Keratinocyte (primary cell): ENCODE data around the gene ZNF32. TPM values are rescaled to one million over a fixed set of nuclear protein-coding genes. Genes with fewer than 3 reads are reported as not detected.

Experiments
- DNase-seq: peaks from one replicate; pipeline ENCODE4 v3.0.0-alpha.2; 2011; ENCODE audit warnings: low read depth, missing footprints, low spot score
- FAIRE-seq: peaks from 2 replicates; lab custom pipeline; 2011; peaks lifted over from hg19 to GRCh38; lab: Jason Lieb, UNC
- H2AFZ ChIP-seq: 2 replicates; pipeline ENCODE4 v1.6.0; 2012; ENCODE audit warnings: low read length, control low read depth, inconsistent platforms; ENCODE audit not compliant: control insufficient read depth
- H3K27ac ChIP-seq: 2 replicates; pipeline ENCODE4 v1.5.1; 2011; ENCODE audit warnings: low read length; ENCODE audit not compliant: control insufficient read depth, insufficient read depth
- H3K27me3 ChIP-seq: 3 replicates; pipeline ENCODE4 v1.6.0; 2011; ENCODE audit warnings: low read length; ENCODE audit not compliant: control insufficient read depth, insufficient read depth; ENCODE audit errors: extremely low read depth
- H3K36me3 ChIP-seq, 2 experiments: 2 replicates in 1 of 2; 3 replicates in 1 of 2; pipeline ENCODE4 v1.5.1; 2011; ENCODE audit warnings: low read length in 2 of 2, mild to moderate bottlenecking in 1 of 2; ENCODE audit not compliant: control insufficient read depth in 2 of 2, insufficient read depth in 2 of 2; ENCODE audit errors: extremely low read depth in 1 of 2
- H3K4me1 ChIP-seq: 3 replicates; pipeline ENCODE4 v1.5.1; 2011; ENCODE audit warnings: low read length; ENCODE audit not compliant: control insufficient read depth, insufficient read depth; ENCODE audit errors: extremely low read depth
- H3K4me2 ChIP-seq: 3 replicates; pipeline ENCODE4 v1.6.0; 2011; ENCODE audit warnings: low read depth, low read length; ENCODE audit not compliant: control insufficient read depth, insufficient read depth; ENCODE audit errors: extremely low read depth
- H3K4me3 ChIP-seq, 3 experiments: fragments of 200-600 bp in 1 of 3; sonication (generic) in 1 of 3; 2 replicates in 2 of 3; 3 replicates in 1 of 3; pipeline ENCODE4 v1.5.1; 2011 to 2016; ENCODE audit warnings: low read length in 3 of 3, mild to moderate bottlenecking in 3 of 3, control low read depth in 2 of 3, inconsistent platforms in 1 of 3, low read depth in 1 of 3, mixed read lengths in 1 of 3, mixed run types in 1 of 3, moderate library complexity in 1 of 3; ENCODE audit not compliant: control insufficient read depth in 2 of 3, insufficient read depth in 2 of 3; ENCODE audit errors: extremely low read depth in 1 of 3
- H3K79me2 ChIP-seq: 2 replicates; pipeline ENCODE4 v1.6.0; 2012; ENCODE audit warnings: low read length; ENCODE audit not compliant: control insufficient read depth, insufficient read depth
- H3K9ac ChIP-seq: 3 replicates; pipeline ENCODE4 v1.6.0; 2011; ENCODE audit warnings: low read length; ENCODE audit not compliant: control insufficient read depth, insufficient read depth; ENCODE audit errors: extremely low read depth
- H3K9me1 ChIP-seq: 3 replicates; pipeline ENCODE4 v1.6.0; 2011; ENCODE audit warnings: low read length; ENCODE audit not compliant: control insufficient read depth, insufficient read depth; ENCODE audit errors: extremely low read depth
- H3K9me3 ChIP-seq: 2 replicates; pipeline ENCODE4 v1.5.1; 2012; ENCODE audit warnings: low read depth, low read length; ENCODE audit not compliant: control insufficient read depth
- H4K20me1 ChIP-seq: 3 replicates; pipeline ENCODE4 v1.6.0; 2011; ENCODE audit warnings: low read length; ENCODE audit not compliant: control insufficient read depth, insufficient read depth; ENCODE audit errors: extremely low read depth
- EZH2 ChIP-seq: IDR thresholded peaks from one replicate; pipeline ENCODE4 v1.6.1; 2012; ENCODE audit warnings: inconsistent platforms, mild to moderate bottlenecking, low read length, moderate library complexity
- dilution Hi-C: fragments of 300-500 bp; cut with MboI; formaldehyde crosslinking; loops from one replicate; pipeline ENCODE4 v1.7.0; 2020; ENCODE audit warnings: low sequenced_read_pairs; ENCODE audit not compliant: extremely low pct_ligation_motif_present
- polyA plus RNA-seq, 5 experiments: library from polyadenylated mRNA; depleted of rRNA in 3 of 5; stranded (reverse) in 3 of 5; stranded (forward) in 1 of 5; unstranded in 1 of 5; fragments of >200 nt; gene quantifications; 1 replicate in 1 of 5; 2 replicates in 3 of 5; 3 replicates in 1 of 5; pipeline versions ENCODE4 v1.2.1 to v1.2.3, GENCODE V29; 2011 to 2012; ENCODE audit warnings: missing spikeins in 2 of 5, low read depth in 1 of 5, low replicate concordance in 1 of 5
- TF ChIP-seq, protein P1 (sequence below), 3 experiments: IDR thresholded peaks in 1 of 3; conservative IDR thresholded peaks in 1 of 3; optimal IDR thresholded peaks in 1 of 3; 2 replicates in 2 of 3; 3 replicates in 1 of 3; pipeline versions ENCODE3 to v1.5.1; 2011; ENCODE audit warnings: low read length in 3 of 3, mild to moderate bottlenecking in 3 of 3, moderate library complexity in 2 of 3, control low read depth in 1 of 3, inconsistent platforms in 1 of 3; ENCODE audit not compliant: insufficient read depth in 2 of 3; ENCODE audit errors: extremely low read depth in 1 of 3

The ZNF32 gene
- polyA plus RNA-seq, 1 donor (not counting 4 experiments of a cell fraction or from before 2014, with no cell fraction given), result 25.6 TPM

GRCh38 chr10:43598446-43598845 is 50.2 kb downstream of the ZNF32 start:
- dilution Hi-C loops, result no loop called here
- H3K9me3 ChIP-seq, result peaks cover 2% of the 10 kb centered on the region
- no peak overlapping the region for H3K4me2 ChIP-seq
- no peaks in the 10 kb centered on the region for H3K36me3 ChIP-seq
- H3K9me1 ChIP-seq, result no peaks in the 10 kb centered on the region
- no peak for DNase-seq
- no peak overlapping the region for H3K4me3 ChIP-seq
- no peak overlapping the region for H3K9ac ChIP-seq
- TF ChIP-seq EZH2, result no peak
- TF ChIP-seq, protein P1, sequence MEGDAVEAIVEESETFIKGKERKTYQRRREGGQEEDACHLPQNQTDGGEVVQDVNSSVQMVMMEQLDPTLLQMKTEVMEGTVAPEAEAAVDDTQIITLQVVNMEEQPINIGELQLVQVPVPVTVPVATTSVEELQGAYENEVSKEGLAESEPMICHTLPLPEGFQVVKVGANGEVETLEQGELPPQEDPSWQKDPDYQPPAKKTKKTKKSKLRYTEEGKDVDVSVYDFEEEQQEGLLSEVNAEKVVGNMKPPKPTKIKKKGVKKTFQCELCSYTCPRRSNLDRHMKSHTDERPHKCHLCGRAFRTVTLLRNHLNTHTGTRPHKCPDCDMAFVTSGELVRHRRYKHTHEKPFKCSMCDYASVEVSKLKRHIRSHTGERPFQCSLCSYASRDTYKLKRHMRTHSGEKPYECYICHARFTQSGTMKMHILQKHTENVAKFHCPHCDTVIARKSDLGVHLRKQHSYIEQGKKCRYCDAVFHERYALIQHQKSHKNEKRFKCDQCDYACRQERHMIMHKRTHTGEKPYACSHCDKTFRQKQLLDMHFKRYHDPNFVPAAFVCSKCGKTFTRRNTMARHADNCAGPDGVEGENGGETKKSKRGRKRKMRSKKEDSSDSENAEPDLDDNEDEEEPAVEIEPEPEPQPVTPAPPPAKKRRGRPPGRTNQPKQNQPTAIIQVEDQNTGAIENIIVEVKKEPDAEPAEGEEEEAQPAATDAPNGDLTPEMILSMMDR (optimal IDR thresholded peaks at IDR 0.05 in 1 of 3, IDR thresholded peaks at IDR 0.05 in 1 of 3, conservative IDR thresholded peaks at IDR 0.05 in 1 of 3; ENCODE audit: extremely low read depth in 1 of 3, insufficient read depth in 2 of 3, low read length in 3 of 3), result no peak
- FAIRE-seq, result no peak
- no peaks in the 10 kb centered on the region for H3K27me3 ChIP-seq
- peaks cover 3% of the 10 kb centered on the region for H3K4me1 ChIP-seq
- H3K27ac ChIP-seq, result no peak overlapping the region
- no peaks in the 10 kb centered on the region for H3K79me2 ChIP-seq
- no peak overlapping the region for H2AFZ ChIP-seq
- no peaks in the 10 kb centered on the region for H4K20me1 ChIP-seq

DNA sequence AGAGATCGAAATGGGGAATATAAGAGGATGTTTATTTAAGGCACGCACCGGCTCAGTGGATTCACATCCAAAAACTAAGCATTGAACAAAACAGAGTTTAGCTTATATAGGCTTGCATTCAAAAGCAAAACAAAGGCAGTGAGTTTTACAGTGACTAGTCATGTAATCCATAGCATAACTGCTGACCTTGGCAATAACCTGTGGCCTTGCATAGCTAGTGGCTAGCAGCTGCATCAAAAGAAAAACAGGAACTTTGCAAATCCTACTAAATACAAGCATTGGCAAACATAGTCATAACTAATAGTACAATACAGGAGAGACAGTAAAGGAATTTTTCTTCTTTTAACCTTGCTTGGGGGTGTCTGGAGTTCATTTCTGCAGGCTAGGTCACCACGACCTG is 52.1 kb downstream of the ZNF32 start:
- no peak overlapping the region for H3K4me2 ChIP-seq
- no peaks in the 10 kb centered on the region for H4K20me1 ChIP-seq
- DNase-seq (no peak), FAIRE-seq (no peak)
- dilution Hi-C loops, result no loop called here
- TF ChIP-seq, protein P1 (optimal IDR thresholded peaks at IDR 0.05 in 1 of 3, IDR thresholded peaks at IDR 0.05 in 1 of 3, conservative IDR thresholded peaks at IDR 0.05 in 1 of 3; ENCODE audit: extremely low read depth in 1 of 3, insufficient read depth in 2 of 3, low read length in 3 of 3), result no peak
- TF ChIP-seq EZH2, result no peak
- no peaks in the 10 kb centered on the region for H3K9me1 ChIP-seq
- H3K9ac ChIP-seq, result no peak overlapping the region
- H3K9me3 ChIP-seq, result peaks cover 2% of the 10 kb centered on the region
- H3K36me3 ChIP-seq, result no peaks in the 10 kb centered on the region
- no peak overlapping the region for H3K4me3 ChIP-seq
- peaks cover 3% of the 10 kb centered on the region for H3K4me1 ChIP-seq
- no peaks in the 10 kb centered on the region for H3K27me3 ChIP-seq
- no peak overlapping the region for H2AFZ ChIP-seq
- H3K79me2 ChIP-seq, result no peaks in the 10 kb centered on the region
- H3K27ac ChIP-seq, result no peak overlapping the region
